Neural cell (in vitro differentiated cells): ENCODE data around the gene YWHAH. TPM values are rescaled to one million over a fixed set of nuclear protein-coding genes. Genes with fewer than 3 reads are reported as not detected.

Experiments
- H2AFZ ChIP-seq: fragments of 200-600, 300-800 bp; sonication (generic), shearing (Covaris generic); 2 replicates; pipeline ENCODE4 v1.6.0; 2014; ENCODE audit warnings: low read depth, mild to moderate bottlenecking, antibody characterized with exemption, low read length, moderate library complexity
- H3F3A ChIP-seq: fragments of 200-600 bp; shearing (Covaris generic); 2 replicates; pipeline ENCODE4 v1.6.1; 2016; ENCODE audit warnings: mild to moderate bottlenecking, moderate library complexity, mixed read lengths, antibody characterized with exemption, low read length; ENCODE audit not compliant: insufficient read depth, poor library complexity, severe bottlenecking
- H3K27ac ChIP-seq: fragments of 200-600, 300-800 bp; sonication (generic), shearing (Covaris generic); 2 replicates; pipeline ENCODE4 v1.5.1; 2014; ENCODE audit warnings: mild to moderate bottlenecking, low read length, moderate library complexity
- H3K27me3 ChIP-seq: fragments of 300-800, 200-600 bp; sonication (generic), shearing (Covaris generic); 2 replicates; pipeline ENCODE4 v1.6.0; 2014; ENCODE audit warnings: mild to moderate bottlenecking, low read depth, low read length, moderate library complexity; ENCODE audit not compliant: insufficient read depth
- H3K36me3 ChIP-seq: fragments of 300-800, 200-600 bp; sonication (generic), shearing (Covaris generic); 2 replicates; pipeline ENCODE4 v1.5.1; 2014; ENCODE audit warnings: mild to moderate bottlenecking, antibody characterized with exemption, low read length, moderate library complexity; ENCODE audit not compliant: insufficient read depth
- H3K4me2 ChIP-seq: fragments of 300-800, 200-600 bp; sonication (generic), shearing (Covaris generic); 2 replicates; pipeline ENCODE4 v1.6.0; 2014; ENCODE audit warnings: mild to moderate bottlenecking, low read length
- H3K4me3 ChIP-seq: fragments of 300-800, 200-600 bp; sonication (generic), shearing (Covaris generic); 2 replicates; pipeline ENCODE4 v1.5.1; 2014; ENCODE audit warnings: mild to moderate bottlenecking, low read length, moderate library complexity
- H3K79me2 ChIP-seq: fragments of 200-600 bp; shearing (Covaris generic); replicated peaks from 2 replicates; pipeline ENCODE4 v1.6.0; 2014; ENCODE audit warnings: mild to moderate bottlenecking, low read length, moderate library complexity; ENCODE audit not compliant: insufficient read depth
- H3K9ac ChIP-seq: fragments of 300-800, 200-600 bp; sonication (generic), shearing (Covaris generic); 2 replicates; pipeline ENCODE4 v1.6.1; 2016; ENCODE audit warnings: mild to moderate bottlenecking, low read length, mixed read lengths
- H3K9me2 ChIP-seq: fragments of 200-600 bp; shearing (Covaris generic); 2 replicates; pipeline ENCODE4 v1.6.1; 2016; ENCODE audit warnings: mild to moderate bottlenecking, low read length, mixed read lengths; ENCODE audit not compliant: insufficient read depth
- H3K9me3 ChIP-seq: fragments of 200-600, 300-800 bp; sonication (generic), shearing (Covaris generic); 2 replicates; pipeline ENCODE4 v1.6.1; 2016; ENCODE audit warnings: mild to moderate bottlenecking, mixed run types, low read length, moderate library complexity, mixed read lengths
- H4K20me1 ChIP-seq: fragments of 200-600 bp; shearing (Covaris generic); 2 replicates; pipeline ENCODE4 v1.6.1; 2016; ENCODE audit warnings: mild to moderate bottlenecking, mixed run types; ENCODE audit not compliant: insufficient read depth
- CTCF ChIP-seq: fragments of 450-650 bp; IDR thresholded peaks from 2 replicates; pipeline ENCODE4 v1.5.1; 2014; ENCODE audit warnings: antibody characterized with exemption, mild to moderate bottlenecking, moderate library complexity; ENCODE audit not compliant: poor library complexity, severe bottlenecking
- EP300 ChIP-seq: fragments of 450-650 bp; conservative IDR thresholded peaks from 2 replicates; pipeline ENCODE4 v1.6.1; 2014; ENCODE audit warnings: antibody characterized with exemption, mild to moderate bottlenecking, moderate library complexity; ENCODE audit not compliant: poor library complexity, severe bottlenecking
- EZH2 ChIP-seq: fragments of 200-600, 300-800 bp; shearing (Covaris generic), sonication (generic); IDR thresholded peaks from 2 replicates; pipeline ENCODE4 v1.6.1; 2014; ENCODE audit warnings: antibody characterized with exemption, low read length, borderline replicate concordance, mild to moderate bottlenecking; ENCODE audit not compliant: insufficient read depth, poor library complexity, severe bottlenecking
- MXI1 ChIP-seq: fragments of 450-650 bp; conservative IDR thresholded peaks from 2 replicates; pipeline ENCODE4 v1.6.1; 2014; ENCODE audit warnings: antibody characterized with exemption, mild to moderate bottlenecking; ENCODE audit not compliant: poor library complexity, severe bottlenecking
- POLR2AphosphoS5 ChIP-seq: IDR thresholded peaks from 2 replicates; pipeline ENCODE4 v1.6.1; 2012
- RAD21 ChIP-seq: fragments of 450-650 bp; conservative IDR thresholded peaks from 2 replicates; pipeline ENCODE4 v1.6.1; 2014; ENCODE audit warnings: antibody characterized with exemption, mild to moderate bottlenecking, moderate library complexity
- REST ChIP-seq: IDR thresholded peaks from 2 replicates; pipeline ENCODE4 v1.6.1; 2012; ENCODE audit warnings: borderline replicate concordance
- SMC3 ChIP-seq: fragments of 450-650 bp; conservative IDR thresholded peaks from 2 replicates; pipeline ENCODE4 v1.6.1; 2014; ENCODE audit warnings: antibody characterized with exemption, mild to moderate bottlenecking, moderate library complexity; ENCODE audit not compliant: poor library complexity
- TAF1 ChIP-seq: IDR thresholded peaks from 2 replicates; pipeline ENCODE4 v1.6.1; 2012; ENCODE audit warnings: low read depth
- polyA plus RNA-seq: library from polyadenylated mRNA; depleted of rRNA; stranded (reverse); fragments of >200 nt; gene quantifications from 2 replicates; pipeline ENCODE4 v1.2.3, GENCODE V29; 2014

YWHAH gene
- polyA plus RNA-seq, 1 donor from 2014 or later: 300 TPM

GRCh38 chr22:31952472-31952871, 8.1 kb downstream of the YWHAH start:
- H3K9me3 ChIP-seq: no peaks in the 10 kb centered on the region
- peaks cover 37% of the 10 kb centered on the region for H4K20me1 ChIP-seq
- peak overlapping the region; percentile 31 for H3K4me3 ChIP-seq
- no peak overlapping the region for H3K9ac ChIP-seq
- H3K79me2 ChIP-seq: peaks cover 85% of the 10 kb centered on the region
- H3F3A ChIP-seq: no peaks in the 10 kb centered on the region
- no peak overlapping the region for H3K4me2 ChIP-seq
- peaks cover 6% of the 10 kb centered on the region for H3K36me3 ChIP-seq
- H3K27ac ChIP-seq: no peak overlapping the region
- H3K27me3 ChIP-seq: no peaks in the 10 kb centered on the region
- H2AFZ ChIP-seq: no peak overlapping the region
- no peaks in the 10 kb centered on the region for H3K9me2 ChIP-seq
- TF ChIP-seq RAD21: no peak
- no peak for TF ChIP-seq SMC3
- TF ChIP-seq EZH2: no peak
- no peak for TF ChIP-seq MXI1
- no peak for TF ChIP-seq CTCF
- no peak for TF ChIP-seq TAF1
- TF ChIP-seq POLR2AphosphoS5: no peak
- TF ChIP-seq EP300: no peak
- TF ChIP-seq REST: no peak

DNA sequence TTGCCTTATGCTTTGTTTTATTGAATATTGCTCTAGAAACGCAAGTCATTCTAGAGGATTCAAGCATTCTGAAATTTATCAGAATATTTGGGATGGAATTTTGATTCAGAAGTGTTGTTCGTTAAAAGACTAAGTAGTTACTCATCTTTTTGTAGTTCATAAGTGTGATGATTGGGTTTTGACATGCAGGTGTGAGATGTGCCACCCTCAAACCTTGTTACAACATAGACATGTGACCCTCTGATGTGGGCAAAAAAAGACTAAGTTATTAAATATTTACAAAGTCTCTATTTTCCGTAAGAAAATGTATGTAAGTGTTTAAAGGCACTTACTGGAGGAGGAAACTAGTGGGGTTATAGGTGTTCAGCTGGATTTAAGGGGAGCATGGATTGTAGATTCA, 8.9 kb downstream of the YWHAH start:
- Histone ChIP-seq H3K9me2 (no peaks in the 10 kb centered on the region), H3K9ac (no peak overlapping the region), H3F3A (no peaks in the 10 kb centered on the region), H2AFZ (no peak overlapping the region), H3K9me3 (no peaks in the 10 kb centered on the region), H3K4me3 (peak overlapping the region; percentile 31), H3K36me3 (peaks cover 10% of the 10 kb centered on the region), H3K27me3 (no peaks in the 10 kb centered on the region), H3K79me2 (peaks cover 83% of the 10 kb centered on the region), H3K4me2 (no peak overlapping the region), H4K20me1 (peaks cover 32% of the 10 kb centered on the region), H3K27ac (no peak overlapping the region)
- TF ChIP-seq REST (no peak), TAF1 (no peak), RAD21 (no peak), MXI1 (no peak), EP300 (no peak), CTCF (no peak)
